Measurements from ENCODE around the gene ADCK1. TPM values are rescaled to one million over a fixed set of nuclear protein-coding genes. Genes with fewer than 3 reads are reported as not detected.

The ADCK1 gene
- total and polyA plus RNA-seq, 9 of the 15 experiments (the other 6 are each of a cell fraction or from before 2014, with no cell fraction given), result 2.8 to 8.9 (median 4.3) TPM

DNA sequence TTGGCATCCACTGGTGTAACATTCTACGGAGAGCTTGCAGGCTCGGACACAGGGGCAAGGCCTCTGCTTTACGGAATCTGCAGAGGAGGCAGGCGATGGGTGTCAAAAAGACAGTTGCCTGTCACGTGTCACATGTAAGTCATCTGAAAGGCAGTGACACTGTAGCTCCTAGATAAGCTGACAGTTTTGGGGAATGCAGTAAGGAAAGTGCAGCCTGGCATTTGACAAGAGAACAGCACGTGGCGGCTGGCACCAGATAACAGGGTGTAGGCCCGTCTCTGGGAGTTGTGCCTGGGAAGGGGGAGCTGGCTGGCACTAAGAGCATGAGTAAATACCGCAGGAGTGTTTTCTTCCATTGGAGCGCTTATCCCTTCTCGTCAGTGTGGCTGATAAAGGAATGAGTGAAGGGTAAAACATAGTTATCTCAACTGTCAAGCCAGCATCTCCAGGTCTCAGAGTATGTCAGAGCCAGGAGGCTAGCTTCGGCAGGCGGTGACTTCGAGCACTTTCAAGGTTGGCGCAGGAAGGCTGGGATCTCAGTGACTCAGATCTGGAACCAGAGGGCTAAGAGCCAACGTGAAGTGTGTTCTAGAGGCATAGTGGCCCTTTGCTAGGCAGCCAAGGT is 26.1 kb downstream of the ADCK1 start (continued):
- TF ChIP-seq, protein P1, sequence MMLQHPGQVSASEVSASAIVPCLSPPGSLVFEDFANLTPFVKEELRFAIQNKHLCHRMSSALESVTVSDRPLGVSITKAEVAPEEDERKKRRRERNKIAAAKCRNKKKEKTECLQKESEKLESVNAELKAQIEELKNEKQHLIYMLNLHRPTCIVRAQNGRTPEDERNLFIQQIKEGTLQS (IDR thresholded peaks at IDR 0.05), result 0 out of 2 replicates have a peak, but pooled peaks have one; percentile 12
- TF ChIP-seq, protein P1 (CRISPR knock-in tag; conservative IDR thresholded peaks at IDR 0.05), result no peak
- peak; percentile 88 for TF ChIP-seq MEIS2 (IDR thresholded peaks at IDR 0.05; ENCODE audit: partially characterized antibody)
- TF ChIP-seq MLX (CRISPR knock-in tag; conservative IDR thresholded peaks at IDR 0.05), result no peak
- TF ChIP-seq KLF13 (tag; IDR thresholded peaks at IDR 0.05; ENCODE audit: borderline replicate concordance, low read depth), result 0 out of 2 replicates have a peak, but pooled peaks have one; percentile 17
- peak; percentile 83 for TF ChIP-seq TAL1 (IDR thresholded peaks at IDR 0.05)
- TF ChIP-seq FIP1L1 (IDR thresholded peaks at IDR 0.05; ENCODE audit: low read depth, low read length, poor library complexity, severe bottlenecking), result no peak
- no peak for TF ChIP-seq HNRNPH1 (optimal IDR thresholded peaks at IDR 0.05; ENCODE audit: low read depth, low read length)
- TF ChIP-seq, protein P2, sequence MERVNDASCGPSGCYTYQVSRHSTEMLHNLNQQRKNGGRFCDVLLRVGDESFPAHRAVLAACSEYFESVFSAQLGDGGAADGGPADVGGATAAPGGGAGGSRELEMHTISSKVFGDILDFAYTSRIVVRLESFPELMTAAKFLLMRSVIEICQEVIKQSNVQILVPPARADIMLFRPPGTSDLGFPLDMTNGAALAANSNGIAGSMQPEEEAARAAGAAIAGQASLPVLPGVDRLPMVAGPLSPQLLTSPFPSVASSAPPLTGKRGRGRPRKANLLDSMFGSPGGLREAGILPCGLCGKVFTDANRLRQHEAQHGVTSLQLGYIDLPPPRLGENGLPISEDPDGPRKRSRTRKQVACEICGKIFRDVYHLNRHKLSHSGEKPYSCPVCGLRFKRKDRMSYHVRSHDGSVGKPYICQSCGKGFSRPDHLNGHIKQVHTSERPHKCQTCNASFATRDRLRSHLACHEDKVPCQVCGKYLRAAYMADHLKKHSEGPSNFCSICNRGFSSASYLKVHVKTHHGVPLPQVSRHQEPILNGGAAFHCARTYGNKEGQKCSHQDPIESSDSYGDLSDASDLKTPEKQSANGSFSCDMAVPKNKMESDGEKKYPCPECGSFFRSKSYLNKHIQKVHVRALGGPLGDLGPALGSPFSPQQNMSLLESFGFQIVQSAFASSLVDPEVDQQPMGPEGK (CRISPR knock-in tag; IDR thresholded peaks at IDR 0.05; ENCODE audit: borderline replicate concordance), result no peak
- no peak for TF ChIP-seq NR2C2 (CRISPR knock-in tag; IDR thresholded peaks at IDR 0.05)
- TF ChIP-seq NR2C2 (tag; IDR thresholded peaks at IDR 0.05), result no peak
- no peak for TF ChIP-seq POLR2H (tag; IDR thresholded peaks at IDR 0.05; ENCODE audit: low read depth)
- TF ChIP-seq, protein P3, sequence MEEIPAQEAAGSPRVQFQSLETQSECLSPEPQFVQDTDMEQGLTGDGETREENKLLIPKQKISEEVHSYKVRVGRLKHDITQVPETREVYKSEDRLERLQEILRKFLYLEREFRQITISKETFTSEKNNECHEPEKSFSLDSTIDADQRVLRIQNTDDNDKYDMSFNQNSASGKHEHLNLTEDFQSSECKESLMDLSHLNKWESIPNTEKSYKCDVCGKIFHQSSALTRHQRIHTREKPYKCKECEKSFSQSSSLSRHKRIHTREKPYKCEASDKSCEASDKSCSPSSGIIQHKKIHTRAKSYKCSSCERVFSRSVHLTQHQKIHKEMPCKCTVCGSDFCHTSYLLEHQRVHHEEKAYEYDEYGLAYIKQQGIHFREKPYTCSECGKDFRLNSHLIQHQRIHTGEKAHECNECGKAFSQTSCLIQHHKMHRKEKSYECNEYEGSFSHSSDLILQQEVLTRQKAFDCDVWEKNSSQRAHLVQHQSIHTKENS (CRISPR knock-in tag; IDR thresholded peaks at IDR 0.05), result no peak
- TF ChIP-seq SAP30 (IDR thresholded peaks at IDR 0.05; ENCODE audit: borderline replicate concordance, insufficient read depth, low read depth, low read length, poor library complexity, severe bottlenecking), result no peak
- TF ChIP-seq SREBF1 (IDR thresholded peaks at IDR 0.05; ENCODE audit: borderline replicate concordance, low read depth, low read length), result no peak
- TF ChIP-seq PTTG1 (tag; IDR thresholded peaks at IDR 0.05; ENCODE audit: low read depth), result no peak
- no peak for TF ChIP-seq ZNF551 (CRISPR knock-in tag; IDR thresholded peaks at IDR 0.05)
- TF ChIP-seq ELF2 (CRISPR knock-in tag; IDR thresholded peaks at IDR 0.05), result no peak
- 0 out of 2 replicates have a peak, but pooled peaks have one; percentile 28 for TF ChIP-seq RBFOX2 (IDR thresholded peaks at IDR 0.05; ENCODE audit: low read depth, low read length)
- peak; percentile 40; the same call in 1 of the 2 replicates for TF ChIP-seq ETV5 (CRISPR knock-in tag; IDR thresholded peaks at IDR 0.05; ENCODE audit: low read depth)
- TF ChIP-seq ZNF384 (IDR thresholded peaks at IDR 0.05; ENCODE audit: low read depth, low read length), result no peak
- no peak for TF ChIP-seq XRCC3 (IDR thresholded peaks at IDR 0.05)

Data from K562 (cell line).